Measurements from ENCODE around the gene CR1L. TPM values are rescaled to one million over a fixed set of nuclear protein-coding genes. Genes with fewer than 3 reads are reported as not detected.
"Not testable (repeated sequence)": the region's sequence is repeated elsewhere in the genome, so short reads cannot be mapped to it uniquely, and the experiment has no call there.

CR1L gene
- total RNA-seq, 4 donors from 2014 or later = not detected

- ATAC-seq (ENCODE audit: low FRiP score) (no peak), DNase-seq (ENCODE audit: low spot score) (no peak)
- TF ChIP-seq CTCF (IDR thresholded peaks at IDR 0.05) = no peak
These were observed 24.4 kb upstream of the CR1L start for GRCh38 chr1:207620543-207620893.

GRCh38 chr1:207625504-207626071 is 19.3 kb upstream of the CR1L start:
- ATAC-seq (ENCODE audit: low FRiP score); DNase-seq (ENCODE audit: low spot score): not testable (repeated sequence)

- TF ChIP-seq CTCF (IDR thresholded peaks at IDR 0.05) = no peak
- DNase-seq (ENCODE audit: low spot score) = no peak
- no peak for ATAC-seq (ENCODE audit: low FRiP score)
These were observed 18.0 kb upstream of the CR1L start for GRCh38 chr1:207626972-207627337.

GRCh38 chr1:207627496-207627895 is 17.4 kb upstream of the CR1L start:
- TF ChIP-seq CTCF (IDR thresholded peaks at IDR 0.05) = no peak
- ATAC-seq (ENCODE audit: low FRiP score) (no peak), DNase-seq (ENCODE audit: low spot score) (no peak)

- DNase-seq (ENCODE audit: low spot score) (no peak), ATAC-seq (ENCODE audit: low FRiP score) (no peak)
- no peak for TF ChIP-seq CTCF (IDR thresholded peaks at IDR 0.05)
These were observed 16.2 kb upstream of the CR1L start for GRCh38 chr1:207628776-207629175.

GRCh38 chr1:207631137-207631536 is 13.8 kb upstream of the CR1L start:
- no peak for TF ChIP-seq CTCF (IDR thresholded peaks at IDR 0.05)
- DNase-seq (ENCODE audit: low spot score) (no peak), ATAC-seq (ENCODE audit: low FRiP score) (no peak)

GRCh38 chr1:207633226-207633625 is 11.7 kb upstream of the CR1L start:
- ATAC-seq (ENCODE audit: low FRiP score) = no peak
- no peak for TF ChIP-seq CTCF (IDR thresholded peaks at IDR 0.05)
- DNase-seq (ENCODE audit: low spot score) = no peak

- DNase-seq (ENCODE audit: low spot score); ATAC-seq (ENCODE audit: low FRiP score): not testable (repeated sequence)
These were observed 11.1 kb upstream of the CR1L start for GRCh38 chr1:207633699-207634289.

GRCh38 chr1:207634293-207634692 is 10.6 kb upstream of the CR1L start:
- ATAC-seq (ENCODE audit: low FRiP score); DNase-seq (ENCODE audit: low spot score): not testable (repeated sequence)

- DNase-seq (ENCODE audit: low spot score); ATAC-seq (ENCODE audit: low FRiP score): not testable (repeated sequence)
These were observed 9.3 kb upstream of the CR1L start for GRCh38 chr1:207635569-207636186.

- not testable (repeated sequence) for ATAC-seq (ENCODE audit: low FRiP score); DNase-seq (ENCODE audit: low spot score)
These were observed 6.3 kb upstream of the CR1L start for GRCh38 chr1:207638487-207639145.

GRCh38 chr1:207639362-207639761 is 5.6 kb upstream of the CR1L start:
- not testable (repeated sequence) for ATAC-seq (ENCODE audit: low FRiP score); DNase-seq (ENCODE audit: low spot score)

Measured in omental fat pad (tissue), 4 donors.